GM18499 (cell line): ENCODE results near the gene MAGI1.

Experiments used
- ATAC-seq: cut with Tn5 transposase; IDR thresholded peaks from one replicate; pipeline ENCODE4 v1.9.1; 2021; ENCODE audit warnings: moderate number of reproducible peaks; ENCODE audit not compliant: insufficient read depth, unreplicated experiment

MAGI1 gene

DNA sequence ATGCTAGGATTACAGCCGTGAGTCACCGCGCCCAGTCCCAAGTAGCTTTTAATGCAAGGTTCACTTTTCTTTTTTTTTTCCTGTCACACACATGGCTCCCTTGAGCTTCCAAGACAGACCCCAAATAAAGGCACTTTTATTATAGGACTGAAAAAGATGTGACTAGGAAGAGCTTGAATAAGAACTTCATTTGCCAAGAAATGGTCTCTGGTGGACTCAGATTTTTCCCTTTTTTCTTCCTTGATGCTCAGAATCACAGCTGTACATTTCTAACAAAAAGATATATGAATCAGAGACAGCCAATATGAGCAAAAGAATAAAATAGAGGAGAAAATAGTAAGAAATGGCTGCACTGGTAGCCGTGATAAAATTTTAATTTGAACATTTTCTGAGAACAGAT, 337.2 kb downstream of the MAGI1 start:
- no peak for ATAC-seq

GRCh38 chr3:65689436-65689835, 349.3 kb downstream of the MAGI1 start:
- ATAC-seq: no peak

DNA sequence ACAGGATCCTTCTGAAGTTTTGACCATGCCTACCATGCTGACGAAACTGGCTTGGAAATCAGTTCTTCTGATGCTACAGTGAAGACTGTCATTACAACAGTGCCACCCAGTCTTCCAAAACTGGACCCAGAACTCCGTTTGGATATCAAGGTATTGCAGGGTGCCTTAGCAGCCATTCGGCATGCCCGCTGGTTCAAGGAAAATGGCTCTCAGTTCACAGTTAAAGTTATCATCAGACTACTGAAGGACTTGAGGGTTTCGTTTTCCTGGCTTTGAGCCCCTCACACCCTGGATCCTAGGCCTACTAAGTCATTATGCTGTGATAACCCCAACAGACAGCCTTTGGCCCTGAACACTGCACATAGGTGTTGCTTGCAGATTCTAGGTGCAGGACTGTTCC, 351.0 kb downstream of the MAGI1 start:
- no peak for ATAC-seq

- no peak for ATAC-seq
Measured at GRCh38 chr3:65685621-65686235, 353.0 kb downstream of the MAGI1 start.

DNA sequence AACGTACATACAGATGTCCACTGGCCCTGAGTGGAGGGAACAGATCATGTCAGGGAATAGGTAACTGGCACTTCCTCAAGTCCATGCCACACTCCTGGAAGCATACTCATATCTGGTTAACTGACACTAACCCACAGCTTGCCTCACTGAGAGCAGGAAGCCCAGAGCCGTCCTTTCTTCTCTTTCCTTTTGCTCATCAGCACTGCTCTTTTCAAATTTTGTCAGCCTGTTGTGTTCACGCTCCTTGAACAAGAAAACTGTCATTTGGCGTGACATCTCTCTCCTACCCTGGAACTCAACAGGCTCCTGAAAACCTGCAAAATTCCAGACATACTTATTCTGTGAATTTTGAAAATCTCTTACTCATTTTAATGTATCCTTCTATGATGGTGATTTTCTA, 360.2 kb downstream of the MAGI1 start:
- no peak for ATAC-seq

GRCh38 chr3:65677486-65678010, 361.2 kb downstream of the MAGI1 start:
- ATAC-seq: no peak

DNA sequence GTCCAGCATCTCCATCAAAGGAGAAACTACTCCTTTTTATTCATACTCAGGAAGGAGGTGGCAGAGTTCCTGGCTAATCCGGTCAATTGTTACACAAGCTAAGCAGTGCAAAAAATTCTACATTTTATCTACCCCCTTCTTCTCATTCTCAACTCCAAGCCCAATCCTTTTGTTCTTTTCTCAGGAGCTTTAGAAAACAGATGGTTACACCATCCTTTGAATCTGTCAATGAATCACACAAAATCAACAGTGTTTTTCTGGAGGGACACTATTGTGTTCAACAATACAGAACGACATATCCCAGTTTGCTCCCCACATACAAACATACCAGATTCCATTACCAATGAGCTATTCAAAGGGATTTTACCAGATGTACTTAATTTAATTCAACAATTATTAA, 362.1 kb downstream of the MAGI1 start:
- ATAC-seq: no peak

DNA sequence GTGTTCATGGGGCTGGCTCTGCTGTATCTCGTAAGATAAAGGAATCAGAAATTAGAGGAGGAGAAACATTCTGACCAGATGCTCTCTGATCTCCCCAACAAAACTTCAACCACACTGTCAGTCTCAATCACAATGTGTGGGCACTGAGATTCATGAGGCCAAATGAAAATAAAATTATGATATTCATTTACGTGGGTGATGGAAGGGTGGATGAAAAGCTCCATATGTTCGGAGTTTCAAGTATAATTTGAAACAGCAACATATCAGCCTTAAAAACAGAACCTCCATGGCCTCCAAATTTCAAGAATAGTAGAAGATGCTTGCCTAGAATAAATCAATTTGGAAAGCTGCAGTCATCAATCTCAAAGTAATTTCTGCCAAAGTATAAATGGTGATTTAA, 363.7 kb downstream of the MAGI1 start:
- ATAC-seq: no peak

DNA sequence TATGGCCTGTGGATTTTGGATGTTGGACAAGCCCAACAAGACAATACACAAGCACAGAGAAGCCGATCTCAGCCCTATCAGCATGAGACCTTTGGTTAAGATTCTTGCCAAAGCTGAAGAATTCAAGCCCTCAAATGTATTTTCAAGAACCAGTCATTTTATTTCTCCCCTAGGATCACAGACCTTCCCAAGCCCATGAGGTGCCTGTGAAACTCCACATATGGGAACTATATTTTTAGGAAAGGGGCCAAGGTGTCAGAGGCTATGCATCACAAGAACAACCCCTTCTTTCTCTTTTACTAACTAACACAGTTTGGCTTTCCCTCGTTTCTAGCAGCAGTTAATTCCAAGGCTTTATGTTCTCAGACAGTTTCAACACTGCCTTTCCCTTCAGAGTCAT, 364.5 kb downstream of the MAGI1 start:
- ATAC-seq: no peak

DNA sequence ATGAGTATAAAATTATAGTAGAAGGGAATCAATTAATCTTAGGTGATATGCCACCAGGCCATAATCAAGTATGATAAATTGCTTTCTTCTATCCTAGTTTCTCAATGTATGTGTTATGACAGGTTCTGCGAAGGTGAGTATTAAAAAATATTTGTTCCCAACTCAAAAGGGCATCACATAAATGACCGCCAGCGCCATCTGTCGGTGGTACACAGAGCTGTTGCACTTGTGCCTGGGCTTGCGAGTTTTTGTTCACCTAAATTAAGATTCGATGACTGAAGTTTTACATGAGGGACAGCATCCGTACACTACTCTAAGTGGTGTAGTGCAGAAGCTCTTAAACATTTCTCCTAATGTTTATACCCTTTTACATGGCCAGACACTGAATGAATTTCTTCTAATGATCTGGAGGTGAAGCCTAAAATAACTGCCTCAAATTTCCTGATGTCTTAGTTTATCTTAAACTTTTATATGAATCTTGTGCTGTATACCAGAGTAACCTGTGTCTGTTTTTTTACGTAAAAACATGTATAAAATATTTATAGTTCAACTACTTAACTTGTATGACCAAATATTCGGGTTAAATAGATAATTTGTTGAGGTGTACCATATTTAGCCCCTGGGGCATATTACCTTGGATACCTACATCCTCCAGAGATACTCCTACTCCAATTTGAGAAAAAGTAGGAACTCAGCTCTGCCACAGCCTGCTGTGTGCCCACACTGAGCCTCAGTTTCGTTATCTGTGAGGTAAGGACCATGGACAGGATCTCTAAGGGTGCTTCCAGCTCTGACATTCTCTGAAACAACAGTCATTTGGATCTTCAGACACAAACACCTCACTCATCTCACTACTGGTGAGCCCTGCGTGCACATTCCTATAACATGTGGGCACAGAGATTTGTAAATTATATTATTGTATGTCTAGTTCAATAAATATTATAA, 365.6 kb downstream of the MAGI1 start:
- no peak for ATAC-seq

GRCh38 chr3:65672061-65672460, 366.7 kb downstream of the MAGI1 start:
- ATAC-seq: no peak

DNA sequence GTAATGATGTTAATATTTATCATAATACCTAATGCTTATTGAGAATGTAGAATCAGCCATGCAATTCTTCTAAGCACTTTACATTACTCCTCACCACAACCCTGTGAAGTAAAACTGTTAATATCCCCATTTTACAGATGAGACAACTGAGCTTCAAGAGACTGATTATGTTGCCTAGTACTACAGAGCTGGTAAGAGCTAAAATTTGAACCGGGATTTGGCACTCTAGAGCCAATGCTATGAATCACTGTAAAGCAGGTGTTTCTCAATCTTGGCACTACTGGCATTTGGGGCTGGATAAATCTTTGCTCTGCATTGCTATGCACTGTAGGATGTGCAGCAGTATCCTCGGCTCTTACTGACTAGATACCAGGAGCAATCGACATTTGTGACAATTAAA, 367.7 kb downstream of the MAGI1 start:
- ATAC-seq: no peak

- no peak for ATAC-seq
Measured at GRCh38 chr3:65669163-65669875, 369.4 kb downstream of the MAGI1 start.

DNA sequence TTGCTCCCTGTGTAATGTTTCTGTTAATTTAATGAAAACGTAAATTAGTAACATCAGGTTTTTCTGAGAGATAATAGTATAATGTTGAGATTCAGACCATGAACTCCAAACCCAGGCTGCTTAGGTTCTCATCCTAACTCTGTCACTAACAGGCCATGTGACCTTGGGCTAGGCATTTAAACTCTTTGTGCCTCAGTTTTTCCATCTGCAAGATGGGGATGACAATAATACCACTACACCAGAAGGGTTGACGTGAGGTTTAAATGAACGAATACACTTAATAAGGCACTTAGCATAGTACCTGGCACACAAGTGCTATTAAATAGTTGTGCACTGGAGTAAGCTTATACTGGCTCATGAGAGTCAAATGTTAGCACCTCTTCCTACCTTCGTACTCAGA, 370.8 kb downstream of the MAGI1 start:
- ATAC-seq: no peak

DNA sequence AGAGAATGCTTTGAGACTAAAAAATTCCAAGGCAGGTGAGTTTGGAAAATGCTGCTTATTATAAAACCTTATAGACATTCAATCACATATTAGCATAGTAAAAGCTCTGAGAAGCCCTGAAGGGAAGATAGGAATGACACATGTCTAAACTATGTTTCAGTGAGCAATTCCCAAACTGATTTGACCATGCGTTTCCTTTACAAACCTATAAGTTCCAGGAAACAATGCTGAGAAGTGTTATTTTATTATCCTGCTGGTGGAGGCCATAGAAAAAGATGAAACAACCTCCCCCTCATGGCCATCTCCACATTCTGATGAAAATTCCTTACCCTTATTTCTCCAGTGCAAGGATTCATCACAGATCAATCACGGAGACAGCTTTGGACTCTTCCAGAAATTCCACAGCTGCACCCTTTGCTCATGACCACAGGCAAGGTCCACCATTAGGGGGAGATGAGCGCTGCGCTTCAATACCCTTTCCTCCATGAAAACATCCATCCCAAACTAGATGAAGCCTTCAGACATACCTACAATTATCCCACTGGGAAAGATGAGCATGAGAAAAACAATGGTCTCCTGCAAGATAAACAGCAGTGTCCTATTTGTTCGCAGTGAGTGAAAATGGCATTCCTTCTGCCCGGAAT, 372.1 kb downstream of the MAGI1 start:
- no peak for ATAC-seq

DNA sequence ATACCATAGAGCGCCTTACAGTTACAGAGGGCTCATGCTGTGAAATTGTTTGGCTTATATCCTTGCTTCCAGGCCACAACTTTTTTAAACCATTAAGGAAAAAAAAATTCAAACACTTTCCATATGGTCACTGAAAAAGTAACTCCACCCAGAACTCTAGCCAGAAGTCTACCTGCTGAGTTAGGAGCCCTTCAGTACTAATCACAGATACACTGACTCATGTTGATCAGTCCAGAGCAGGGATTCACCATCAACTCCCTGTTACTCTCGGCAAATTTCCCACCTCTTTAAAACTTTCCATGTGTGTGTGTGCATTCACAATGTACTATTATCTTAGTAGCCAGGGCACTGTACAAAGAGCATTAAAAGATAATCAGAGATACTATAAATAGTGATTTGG, 372.8 kb downstream of the MAGI1 start:
- ATAC-seq: no peak

DNA sequence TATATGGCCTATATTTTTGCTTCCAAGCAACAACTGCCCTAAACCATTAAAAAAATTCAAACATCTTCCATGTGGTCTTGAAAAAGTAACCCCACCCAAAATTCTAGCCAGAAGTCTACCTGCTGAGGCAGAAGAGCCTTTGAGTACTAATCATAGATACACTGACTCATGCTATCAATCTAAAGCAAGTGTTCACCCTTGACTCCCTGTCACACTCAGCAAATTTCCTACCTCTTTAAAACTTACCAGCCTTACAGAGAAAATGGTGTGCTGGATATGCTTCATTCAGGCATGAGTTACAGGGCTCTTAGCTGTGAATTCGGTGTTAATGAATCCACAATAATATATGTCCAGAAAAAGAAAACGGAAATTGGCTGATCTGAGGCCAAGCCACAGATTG, 373.8 kb downstream of the MAGI1 start:
- ATAC-seq: no peak

DNA sequence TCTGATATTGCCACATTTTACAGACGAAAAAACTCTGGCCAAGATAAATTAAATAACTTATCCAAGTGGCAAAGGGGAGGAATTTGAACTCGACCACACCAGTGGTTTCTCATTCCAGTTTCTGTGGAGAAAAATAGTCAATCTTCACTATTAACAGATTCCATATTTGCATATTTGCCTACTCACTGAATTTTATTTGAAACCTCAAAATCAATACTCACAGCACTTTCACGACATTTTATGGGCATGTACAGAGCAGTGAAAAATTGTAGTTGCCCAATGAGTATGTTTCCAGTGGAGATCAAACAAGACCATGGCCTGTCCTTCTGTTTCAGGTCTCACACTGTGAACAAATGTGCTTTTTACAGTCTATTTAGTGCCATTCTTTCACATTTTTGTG, 374.3 kb downstream of the MAGI1 start:
- no peak for ATAC-seq

- ATAC-seq: no peak
Measured at GRCh38 chr3:65662095-65662494, 376.6 kb downstream of the MAGI1 start.

- ATAC-seq: no peak
Measured at GRCh38 chr3:65660000-65660598, 378.6 kb downstream of the MAGI1 start.
